22Rv1 (cell line): ENCODE data around the gene ZFYVE19.

ENCODE experiments used
- ZFX ChIP-seq: fragments of 450-650 bp; IDR thresholded peaks from 2 replicates; pipeline ENCODE4 v1.6.1; 2017; ENCODE audit warnings: antibody characterized with exemption, borderline replicate concordance
- TF ChIP-seq, protein P1 (sequence below): fragments of 450-650 bp; IDR thresholded peaks from 2 replicates; pipeline ENCODE4 v1.5.1; 2017; ENCODE audit warnings: mild to moderate bottlenecking

DNA sequence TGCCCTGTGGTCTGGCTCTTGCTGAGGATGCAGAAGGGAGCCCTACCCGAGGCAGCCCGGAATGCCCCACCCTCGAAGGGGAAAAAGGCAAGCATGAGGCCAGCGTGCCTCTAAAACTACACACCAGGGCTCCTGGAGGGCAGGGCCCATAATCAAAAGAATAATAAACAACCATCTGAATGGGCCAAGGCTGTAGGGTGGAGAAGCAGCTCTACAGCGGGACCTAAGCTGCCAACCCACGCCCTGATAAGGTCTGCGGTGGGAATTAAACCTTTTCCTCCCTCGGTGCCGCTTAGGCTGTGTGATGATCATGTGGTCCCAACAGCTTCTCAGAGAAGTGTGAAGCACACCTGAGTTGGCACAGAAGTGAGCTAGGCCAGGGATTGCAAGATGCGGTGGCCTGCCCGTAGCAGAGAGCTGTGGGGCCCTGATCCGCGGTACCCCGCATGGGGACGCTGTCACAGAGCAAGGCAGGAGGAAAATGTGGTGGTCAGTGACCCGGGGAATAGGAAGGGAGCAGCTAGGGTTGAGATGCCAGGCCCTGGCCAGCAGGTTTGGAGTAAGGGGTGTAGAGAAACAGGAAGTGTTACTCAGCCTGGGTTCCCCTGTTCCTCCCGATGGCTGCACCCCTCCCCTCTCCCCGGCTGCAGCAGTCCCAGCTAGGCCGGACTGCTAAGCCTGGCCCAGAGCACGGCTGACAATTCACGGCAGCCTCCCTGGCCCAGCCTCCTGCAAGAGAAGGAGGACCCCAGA lies 38.2 kb upstream of the ZFYVE19 start:
- TF ChIP-seq, protein P1, sequence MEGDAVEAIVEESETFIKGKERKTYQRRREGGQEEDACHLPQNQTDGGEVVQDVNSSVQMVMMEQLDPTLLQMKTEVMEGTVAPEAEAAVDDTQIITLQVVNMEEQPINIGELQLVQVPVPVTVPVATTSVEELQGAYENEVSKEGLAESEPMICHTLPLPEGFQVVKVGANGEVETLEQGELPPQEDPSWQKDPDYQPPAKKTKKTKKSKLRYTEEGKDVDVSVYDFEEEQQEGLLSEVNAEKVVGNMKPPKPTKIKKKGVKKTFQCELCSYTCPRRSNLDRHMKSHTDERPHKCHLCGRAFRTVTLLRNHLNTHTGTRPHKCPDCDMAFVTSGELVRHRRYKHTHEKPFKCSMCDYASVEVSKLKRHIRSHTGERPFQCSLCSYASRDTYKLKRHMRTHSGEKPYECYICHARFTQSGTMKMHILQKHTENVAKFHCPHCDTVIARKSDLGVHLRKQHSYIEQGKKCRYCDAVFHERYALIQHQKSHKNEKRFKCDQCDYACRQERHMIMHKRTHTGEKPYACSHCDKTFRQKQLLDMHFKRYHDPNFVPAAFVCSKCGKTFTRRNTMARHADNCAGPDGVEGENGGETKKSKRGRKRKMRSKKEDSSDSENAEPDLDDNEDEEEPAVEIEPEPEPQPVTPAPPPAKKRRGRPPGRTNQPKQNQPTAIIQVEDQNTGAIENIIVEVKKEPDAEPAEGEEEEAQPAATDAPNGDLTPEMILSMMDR, result no peak
- TF ChIP-seq ZFX, result no peak
